ENCODE data around the gene FAM111A. TPM values are rescaled to one million over a fixed set of nuclear protein-coding genes. Genes with fewer than 3 reads are reported as not detected.

FAM111A gene
- total and polyA plus RNA-seq, 2 donors from 2014 or later, result 14.2 to 42.2 TPM

DNA sequence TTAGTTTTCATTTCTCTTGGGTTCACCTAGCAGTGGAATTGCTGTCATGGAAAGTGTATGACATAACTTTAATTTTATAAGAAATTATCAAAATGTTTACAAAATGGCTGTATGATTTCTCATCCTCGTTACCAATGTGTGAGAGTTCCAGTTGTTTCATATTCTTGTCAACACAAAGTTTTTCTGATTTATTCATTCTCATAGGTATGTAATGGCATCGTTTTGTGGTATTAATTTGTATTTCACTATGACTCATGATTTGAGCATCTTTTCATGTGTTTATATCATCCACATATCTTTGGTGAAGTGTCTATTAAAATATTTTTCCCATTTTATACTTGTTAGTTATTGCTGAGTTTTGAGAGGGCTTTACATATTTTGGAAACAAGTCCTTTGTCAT lies 30.2 kb upstream of the FAM111A start:
- Histone ChIP-seq H3K9ac (ENCODE audit: low read length in 3 of 3) (no peak overlapping the region), H3K36me3 (ENCODE audit: control insufficient read depth in 2 of 3, insufficient read depth in 3 of 3, low read length in 3 of 3) (no peaks in the 10 kb centered on the region), H3K4me3 (ENCODE audit: low read length in 3 of 3) (no peak overlapping the region), H3K4me1 (ENCODE audit: control insufficient read depth in 2 of 3, insufficient read depth in 2 of 3, low read depth in 1 of 3, low read length in 3 of 3) (no peaks in the 10 kb centered on the region), H3K27ac (ENCODE audit: low read depth in 2 of 2, low read length in 2 of 2) (no peak overlapping the region), H3K27me3 (ENCODE audit: control insufficient read depth, insufficient read depth, low read length) (no peaks in the 10 kb centered on the region), H3K9me3 (ENCODE audit: control insufficient read depth in 2 of 3, insufficient read depth in 1 of 3, low read length in 3 of 3) (peaks cover 0 to 3% (median 1%) of the 10 kb centered on the region in 3 donors)
- DNase-seq (no peak), FAIRE-seq (no peak)
- intact Hi-C loops (cut with DNase I), result no loop called here
- no peak for TF ChIP-seq CTCF (IDR thresholded peaks at IDR 0.05; ENCODE audit: borderline replicate concordance, extremely low read depth, insufficient read depth)

- Histone ChIP-seq H3K4me1 (ENCODE audit: control insufficient read depth in 2 of 3, insufficient read depth in 2 of 3, low read depth in 1 of 3, low read length in 3 of 3) (no peaks in the 10 kb centered on the region), H3K9ac (ENCODE audit: low read length in 3 of 3) (no peak overlapping the region), H3K9me3 (ENCODE audit: control insufficient read depth in 2 of 3, insufficient read depth in 1 of 3, low read length in 3 of 3) (peaks cover 0 to 13% (median 1%) of the 10 kb centered on the region in 3 donors), H3K4me3 (ENCODE audit: low read length in 3 of 3) (no peak overlapping the region), H3K36me3 (ENCODE audit: control insufficient read depth in 2 of 3, insufficient read depth in 3 of 3, low read length in 3 of 3) (no peaks in the 10 kb centered on the region), H3K27ac (ENCODE audit: low read depth in 2 of 2, low read length in 2 of 2) (no peak overlapping the region), H3K27me3 (ENCODE audit: control insufficient read depth, insufficient read depth, low read length) (no peaks in the 10 kb centered on the region)
- intact Hi-C loops (cut with DNase I), result no loop called here
- DNase-seq (no peak), FAIRE-seq (no peak)
- no peak for TF ChIP-seq CTCF (IDR thresholded peaks at IDR 0.05; ENCODE audit: borderline replicate concordance, extremely low read depth, insufficient read depth)
Observed at GRCh38 chr11:59114344-59114743, 28.3 kb upstream of the FAM111A start.

GRCh38 chr11:59115553-59115952 lies 27.1 kb upstream of the FAM111A start:
- TF ChIP-seq CTCF (IDR thresholded peaks at IDR 0.05; ENCODE audit: borderline replicate concordance, extremely low read depth, insufficient read depth), result no peak
- FAIRE-seq, result no peak
- Histone ChIP-seq H3K27me3 (ENCODE audit: control insufficient read depth, insufficient read depth, low read length) (no peaks in the 10 kb centered on the region), H3K9ac (ENCODE audit: low read length in 3 of 3) (no peak overlapping the region), H3K4me3 (ENCODE audit: low read length in 3 of 3) (no peak overlapping the region), H3K36me3 (ENCODE audit: control insufficient read depth in 2 of 3, insufficient read depth in 3 of 3, low read length in 3 of 3) (no peaks in the 10 kb centered on the region), H3K4me1 (ENCODE audit: control insufficient read depth in 2 of 3, insufficient read depth in 2 of 3, low read depth in 1 of 3, low read length in 3 of 3) (no peaks in the 10 kb centered on the region), H3K9me3 (ENCODE audit: control insufficient read depth in 2 of 3, insufficient read depth in 1 of 3, low read length in 3 of 3) (peaks cover 0 to 13% (median 1%) of the 10 kb centered on the region in 3 donors), H3K27ac (ENCODE audit: low read depth in 2 of 2, low read length in 2 of 2) (no peak overlapping the region)
- no peak for DNase-seq
- intact Hi-C loops (cut with DNase I), result no loop called here

- Histone ChIP-seq H3K27me3 (ENCODE audit: control insufficient read depth, insufficient read depth, low read length) (no peaks in the 10 kb centered on the region), H3K9ac (ENCODE audit: low read length in 3 of 3) (no peak overlapping the region), H3K4me3 (ENCODE audit: low read length in 3 of 3) (no peak overlapping the region), H3K36me3 (ENCODE audit: control insufficient read depth in 2 of 3, insufficient read depth in 3 of 3, low read length in 3 of 3) (no peaks in the 10 kb centered on the region), H3K4me1 (ENCODE audit: control insufficient read depth in 2 of 3, insufficient read depth in 2 of 3, low read depth in 1 of 3, low read length in 3 of 3) (no peaks in the 10 kb centered on the region), H3K27ac (ENCODE audit: low read depth in 2 of 2, low read length in 2 of 2) (no peak overlapping the region), H3K9me3 (ENCODE audit: control insufficient read depth in 2 of 3, insufficient read depth in 1 of 3, low read length in 3 of 3) (peaks cover 0 to 13% (median 1%) of the 10 kb centered on the region in 3 donors)
- intact Hi-C loops (cut with DNase I), result no loop called here
- no peak for FAIRE-seq
- DNase-seq, result no peak
- TF ChIP-seq CTCF (IDR thresholded peaks at IDR 0.05; ENCODE audit: borderline replicate concordance, extremely low read depth, insufficient read depth), result no peak
Observed at GRCh38 chr11:59117774-59118173, 24.9 kb upstream of the FAM111A start.
